ENCODE measurements around the gene OXSR1. TPM values are rescaled to one million over a fixed set of nuclear protein-coding genes. Genes with fewer than 3 reads are reported as not detected.
A peak's percentile ranks its signal among the peaks of the same experiment; 100 is the strongest.
"Not testable (repeated sequence)": the region's sequence is repeated elsewhere in the genome, so short reads cannot be mapped to it uniquely, and the experiment has no call there.

Gene OXSR1
- total RNA-seq, 1 donor from 2014 or later, result 41.1 TPM

GRCh38 chr3:38143511-38143910 is 21.8 kb upstream of the OXSR1 start:
- no peak for DNase-seq

- no peak for DNase-seq
Measured at GRCh38 chr3:38146504-38146903, 18.8 kb upstream of the OXSR1 start.

- DNase-seq, result no peak
Measured at GRCh38 chr3:38147421-38147820, 17.9 kb upstream of the OXSR1 start.

GRCh38 chr3:38148311-38148882 is 16.9 kb upstream of the OXSR1 start:
- no peak for DNase-seq

- no peak for DNase-seq
Measured at GRCh38 chr3:38149708-38150107, 15.6 kb upstream of the OXSR1 start.

- DNase-seq, result no peak
Measured at GRCh38 chr3:38150780-38151528, 14.4 kb upstream of the OXSR1 start.

- DNase-seq, result no peak
Measured at GRCh38 chr3:38151667-38152265, 13.6 kb upstream of the OXSR1 start.

GRCh38 chr3:38152609-38153008 is 12.7 kb upstream of the OXSR1 start:
- no peak for DNase-seq

- no peak for DNase-seq
Measured at GRCh38 chr3:38153221-38153620, 12.1 kb upstream of the OXSR1 start.

GRCh38 chr3:38154033-38154494 is 11.3 kb upstream of the OXSR1 start:
- peak; percentile 5 for DNase-seq

GRCh38 chr3:38154625-38155255 is 10.6 kb upstream of the OXSR1 start:
- no peak for DNase-seq

GRCh38 chr3:38155825-38156224 is 9.5 kb upstream of the OXSR1 start:
- DNase-seq, result no peak

GRCh38 chr3:38157117-38157516 is 8.2 kb upstream of the OXSR1 start:
- DNase-seq, result no peak

GRCh38 chr3:38157595-38157994 is 7.7 kb upstream of the OXSR1 start:
- no peak for DNase-seq

- no peak for DNase-seq
Measured at GRCh38 chr3:38158472-38158871, 6.9 kb upstream of the OXSR1 start.

GRCh38 chr3:38160704-38161103 is 4.6 kb upstream of the OXSR1 start:
- not testable (repeated sequence) for DNase-seq

- DNase-seq, result no peak
Measured at GRCh38 chr3:38163117-38163840, 2.1 kb upstream of the OXSR1 start.

- DNase-seq, result no peak
Measured at GRCh38 chr3:38163841-38164642, 1.3 kb upstream of the OXSR1 start.

- no peak for DNase-seq
Measured at GRCh38 chr3:38164643-38164951, 740 bp upstream of the OXSR1 start.

GRCh38 chr3:38165722-38166387 is 518 bp downstream of the OXSR1 start:
- DNase-seq, result no peak

GRCh38 chr3:38167591-38167990 is 2.3 kb downstream of the OXSR1 start:
- DNase-seq, result no peak

Measured in skin of body (tissue), 2 donors.